K562 (cell line): ENCODE data around the gene HELZ. TPM values are rescaled to one million over a fixed set of nuclear protein-coding genes. Genes with fewer than 3 reads are reported as not detected.
A peak's percentile ranks its signal among the peaks of the same experiment; 100 is the strongest.

Experiments used
- ATAC-seq: fragments of 200-7000 bp; cut with Tn5 transposase; 3 replicates; pipeline ENCODE4 v1.9.1; 2020; ENCODE audit warnings: moderate library complexity
- BruUV-seq: library from RNA; stranded (reverse); fragments of 400-500 nt; replicated peaks from 2 replicates; lab custom pipeline; 2021; lab: Mats Ljungman, UMichigan
- CTCF ChIA-PET: fragments of 300-600 bp; formaldehyde crosslinking; extraction: SDS; loops from one replicate; lab custom pipeline; 2021; ENCODE audit warnings: low intra/inter-chr PET ratio; lab: Yijun Ruan, JAX
- POLR2A ChIA-PET: fragments of 300-600, 350-650 bp; sonication (Branson Sonifier 250); formaldehyde crosslinking; extraction: SDS; loops from one replicate; lab custom pipeline; 2021; ENCODE audit warnings: antibody characterized with exemption, inconsistent platforms; lab: Yijun Ruan, JAX
- DNase-seq, 4 experiments: peaks; one replicate each; pipeline versions ENCODE4 v3.0.0 to v3.0.0-alpha.2; 2011 to 2018; ENCODE audit warnings: low spot score in 3 of 4, mixed read lengths in 3 of 4; ENCODE audit errors: extremely low read depth in 1 of 4
- FAIRE-seq: peaks from 2 replicates; lab custom pipeline; 2011; peaks lifted over from hg19 to GRCh38; lab: Jason Lieb, UNC
- H2AFZ ChIP-seq: 2 replicates; pipeline ENCODE4 v1.6.0; 2011; ENCODE audit warnings: low read depth, low read length, control low read depth, inconsistent platforms
- H3K27ac ChIP-seq: fragments of 200-600 bp; 3 replicates; pipeline ENCODE4 v1.8.0; 2011; ENCODE audit warnings: low read depth, mild to moderate bottlenecking, control low read depth, inconsistent platforms, low read length, moderate library complexity, mixed read lengths; ENCODE audit errors: extremely low read depth
- H3K27me3 ChIP-seq, 2 experiments: fragments of 300-600 bp in 1 of 2; 2 replicates in 1 of 2; 3 replicates in 1 of 2; pipeline versions ENCODE4 v1.6.0 to v1.8.0; 2011; ENCODE audit warnings: inconsistent platforms in 2 of 2, low read length in 2 of 2, mild to moderate bottlenecking in 1 of 2, mixed read lengths in 1 of 2, moderate library complexity in 1 of 2; ENCODE audit not compliant: control insufficient read depth in 2 of 2, insufficient read depth in 2 of 2
- H3K36me3 ChIP-seq: fragments of 300-600 bp; 3 replicates; pipeline ENCODE4 v1.8.0; 2011; ENCODE audit warnings: mild to moderate bottlenecking, low read length, inconsistent platforms; ENCODE audit not compliant: control insufficient read depth, insufficient read depth
- H3K4me1 ChIP-seq, 2 experiments: fragments of 200-600 bp in 1 of 2; replicated peaks in 1 of 2; 2 replicates in 1 of 2; 3 replicates in 1 of 2; pipeline versions ENCODE4 v1.5.1 to v1.8.0; 2011; ENCODE audit warnings: inconsistent platforms in 2 of 2, low read length in 2 of 2, mild to moderate bottlenecking in 1 of 2, mixed read lengths in 1 of 2, moderate library complexity in 1 of 2; ENCODE audit not compliant: control insufficient read depth in 2 of 2, insufficient read depth in 2 of 2
- H3K4me2 ChIP-seq: 2 replicates; pipeline ENCODE4 v1.6.1; 2011; ENCODE audit warnings: low read length, control low read depth, inconsistent platforms, mixed read lengths; ENCODE audit not compliant: insufficient read depth
- H3K4me3 ChIP-seq: fragments of 200-600 bp; sonication (generic), shearing (Covaris generic); 2 replicates; pipeline ENCODE4 v1.5.1; 2016; ENCODE audit warnings: control low read depth, inconsistent platforms
- H3K79me2 ChIP-seq: fragments of 200-600 bp; 3 replicates; pipeline ENCODE4 v1.8.0; 2011; ENCODE audit warnings: low read length, inconsistent platforms; ENCODE audit not compliant: control insufficient read depth, insufficient read depth
- H3K9ac ChIP-seq, 2 experiments: 2 replicates each; pipeline versions ENCODE4 v1.6.0 to v1.6.1; 2011; ENCODE audit warnings: low read depth in 2 of 2, low read length in 2 of 2, control low read depth in 1 of 2, inconsistent platforms in 1 of 2, mild to moderate bottlenecking in 1 of 2, mixed read lengths in 1 of 2; ENCODE audit not compliant: insufficient read depth in 1 of 2
- H3K9me1 ChIP-seq: one replicate; pipeline ENCODE4 v1.6.0; 2011; ENCODE audit warnings: inconsistent platforms, mild to moderate bottlenecking, low read length, moderate library complexity; ENCODE audit not compliant: control insufficient read depth, insufficient read depth
- H3K9me3 ChIP-seq: replicated peaks from 2 replicates; pipeline ENCODE4 v1.5.1; 2011; ENCODE audit warnings: low read depth, low read length, inconsistent platforms; ENCODE audit not compliant: control insufficient read depth, insufficient read depth
- H4K20me1 ChIP-seq: replicated peaks from 2 replicates; pipeline ENCODE4 v1.6.1; 2011; ENCODE audit warnings: low read length, inconsistent platforms, mixed read lengths; ENCODE audit not compliant: control insufficient read depth, insufficient read depth
- ARID1B ChIP-seq: fragments of 450-650 bp; IDR thresholded peaks from 2 replicates; pipeline ENCODE4 v1.6.1; 2016; ENCODE audit warnings: antibody characterized with exemption, mild to moderate bottlenecking, inconsistent platforms
- DACH1 ChIP-seq: fragments of 450-650 bp; IDR thresholded peaks from 2 replicates; pipeline ENCODE4 v1.6.1; 2018; ENCODE audit not compliant: partially characterized antibody
- E2F4 ChIP-seq: sonication (generic); formaldehyde crosslinking; IDR thresholded peaks from 2 replicates; pipeline ENCODE4 v1.8.0; 2022; ENCODE audit warnings: mild to moderate bottlenecking, low read depth, missing genetic modification reagents
- EP300 ChIP-seq: IDR thresholded peaks from 2 replicates; pipeline ENCODE4 v1.6.1; 2012; ENCODE audit warnings: low read length, improper control_type of control experiment
- FOXK2 ChIP-seq, 2 experiments: fragments of 450-650 bp; IDR thresholded peaks in 1 of 2; conservative IDR thresholded peaks in 1 of 2; 2 replicates each; pipeline ENCODE4 v1.6.1; 2016; ENCODE audit warnings: low read depth in 2 of 2, mild to moderate bottlenecking in 1 of 2
- HMBOX1 ChIP-seq: sonication (generic); IDR thresholded peaks from 2 replicates; pipeline ENCODE4 v1.6.1; 2016
- IFI16 ChIP-seq: fragments of 250-450 bp; sonication (Bioruptor Pico); IDR thresholded peaks from 2 replicates; pipeline ENCODE4 v2.1.2; 2022; ENCODE audit warnings: mild to moderate bottlenecking, inconsistent platforms
- KDM1A ChIP-seq, 2 experiments: fragments of 450-650 bp; IDR thresholded peaks; 2 replicates each; pipeline ENCODE4 v1.6.1; 2016; ENCODE audit warnings: mild to moderate bottlenecking in 2 of 2
- MITF ChIP-seq: IDR thresholded peaks from 2 replicates; pipeline ENCODE4 v1.6.1; 2014; ENCODE audit warnings: antibody characterized with exemption
- PPARD ChIP-seq: fragments of 250-450 bp; sonication (Bioruptor Pico); IDR thresholded peaks from 2 replicates; pipeline ENCODE4 v1.8.0; 2022; ENCODE audit warnings: inconsistent platforms, mild to moderate bottlenecking, moderate library complexity
- TFAP4 ChIP-seq: sonication (generic); formaldehyde crosslinking; IDR thresholded peaks from 2 replicates; pipeline ENCODE4 v1.8.0; 2022; ENCODE audit warnings: missing genetic modification reagents, mild to moderate bottlenecking, moderate library complexity, borderline replicate concordance
- ZNF165 ChIP-seq: fragments of 250-450 bp; sonication (Bioruptor Pico); IDR thresholded peaks from 2 replicates; pipeline ENCODE4 v1.4.0; 2020; ENCODE audit warnings: borderline replicate concordance
- ZNF197 ChIP-seq: fragments of 200-800 bp; sonication (Bioruptor generic); IDR thresholded peaks from 2 replicates; pipeline ENCODE4 v1.6.1; 2016; ENCODE audit warnings: low read depth, missing genetic modification characterization, missing compliant biosample characterization
- ZNF311 ChIP-seq: fragments of 250-450 bp; sonication (Bioruptor Pico); IDR thresholded peaks from 2 replicates; pipeline ENCODE4 v1.4.0; 2020; ENCODE audit warnings: mild to moderate bottlenecking, moderate library complexity
- ZNF41 ChIP-seq: fragments of 250-450 bp; sonication (Bioruptor Pico); conservative IDR thresholded peaks from 2 replicates; pipeline ENCODE4 v1.4.0; 2020; ENCODE audit warnings: mild to moderate bottlenecking
- ZNF655 ChIP-seq: fragments of 250-450 bp; sonication (Bioruptor Pico); IDR thresholded peaks from 2 replicates; pipeline ENCODE4 v1.5.0; 2021
- WGBS: fragments of 100-300 bp; shearing (Covaris generic); methylation state at CpG from one replicate; pipeline ENCODE4 v1.1.6; 2016; ENCODE audit warnings: low coverage, mixed read lengths; ENCODE audit not compliant: insufficient coverage; ENCODE audit errors: missing lambda C conversion rate; 5-methylcytosine and 5-hydroxymethylcytosine counted together
- in situ Hi-C: fragments of 300-500 bp; cut with MboI; formaldehyde crosslinking; loops from 4 replicates; pipeline ENCODE4 v1.15.0; 2018; ENCODE audit warnings: inconsistent platforms, mixed read lengths
- intact Hi-C: fragments of 100-400 bp; cut with micrococcal nuclease; formaldehyde crosslinking; loops from 2 replicates; pipeline ENCODE4 v1.14.2; 2022
- polyA plus RNA-seq, 8 experiments: library from polyadenylated mRNA; depleted of rRNA in 4 of 8; stranded (reverse) in 5 of 8; unstranded in 3 of 8; fragments of >200 nt; fragmentation: Nextera tagmentation in 2 of 8; fragmentation: Illumina TruSeq in 1 of 8; extraction: Ambion mirVana in 2 of 8; extraction: Trizol in 1 of 8; gene quantifications; 2 replicates each; pipeline versions ENCODE4 v1.2.1 to v1.2.3, GENCODE V29; 2011 to 2014; ENCODE audit warnings: inconsistent platforms in 1 of 8, missing spikeins in 1 of 8
- total RNA-seq, 7 experiments: library from RNA; depleted of rRNA in 6 of 7; stranded (reverse); fragments of >200 nt in 6 of 7; fragmentation: Illumina TruSeq in 2 of 7; extraction: Trizol in 2 of 7; gene quantifications; 2 replicates each; pipeline versions ENCODE4 v1.2.1 to v1.2.3, GENCODE V29; 2011 to 2021; ENCODE audit warnings: low replicate concordance in 1 of 7

Gene HELZ
- total and polyA plus RNA-seq, 9 of the 15 experiments (the other 6 are each of a cell fraction or from before 2014, with no cell fraction given): 5.2 to 39.8 (median 17.3) TPM

- no peak overlapping the region for H3K27ac ChIP-seq
- 33% methylated on average over 14 of the region's 14 CpGs for WGBS
- in situ Hi-C loops (no loop called here), intact Hi-C loops (no loop called here)
- no peak overlapping the region for H3K4me3 ChIP-seq
- H3K9me3 ChIP-seq: no peaks in the 10 kb centered on the region
- H3K79me2 ChIP-seq: no peaks in the 10 kb centered on the region
- CTCF ChIA-PET: no interaction called here
- ATAC-seq (no peak), FAIRE-seq (no peak), DNase-seq (no peak)
- H3K9ac ChIP-seq: 0 out of 4 replicates have a peak overlapping the region, but pooled peaks of 1 of the 2 experiments have one; percentile 74
- H3K36me3 ChIP-seq: no peaks in the 10 kb centered on the region
- no peak overlapping the region for H3K4me2 ChIP-seq
- BruUV-seq: no TSS peak
- H3K9me1 ChIP-seq: no peaks in the 10 kb centered on the region
- H3K4me1 ChIP-seq: peaks cover 0 to 8% of the 10 kb centered on the region in 2 experiments; a peak in 1 of 5 replicates
- no peaks in the 10 kb centered on the region for H4K20me1 ChIP-seq
- POLR2A ChIA-PET: no interaction called here
- H2AFZ ChIP-seq: peak overlapping the region; percentile 74; the same call in 1 of the 2 replicates
- H3K27me3 ChIP-seq: no peaks in the 10 kb centered on the region
- TF ChIP-seq IFI16 (CRISPR knock-in tag): no peak
- no peak for TF ChIP-seq PPARD (CRISPR knock-in tag)
- no peak for TF ChIP-seq TFAP4 (CRISPR knock-in tag)
- TF ChIP-seq MITF: no peak
- no peak for TF ChIP-seq KDM1A (IDR thresholded peaks at IDR 0.05)
- TF ChIP-seq HMBOX1: no peak
- TF ChIP-seq EP300: no peak
- no peak for TF ChIP-seq ARID1B
- no peak for TF ChIP-seq ZNF655 (CRISPR knock-in tag)
- TF ChIP-seq ZNF197 (CRISPR knock-in tag): no peak
- TF ChIP-seq ZNF41 (CRISPR knock-in tag): no peak
- no peak for TF ChIP-seq E2F4 (CRISPR knock-in tag)
- no peak for TF ChIP-seq ZNF165
- no peak for TF ChIP-seq FOXK2 (conservative IDR thresholded peaks at IDR 0.05 in 1 of 2, IDR thresholded peaks at IDR 0.05 in 1 of 2; ENCODE audit: low read depth in 2 of 2)
- TF ChIP-seq DACH1: no peak
- no peak for TF ChIP-seq ZNF311 (CRISPR knock-in tag)
Observed at GRCh38 chr17:67289181-67289876, 44.3 kb upstream of the HELZ start.
